ENCODE data around the gene CFDP1.

DNA sequence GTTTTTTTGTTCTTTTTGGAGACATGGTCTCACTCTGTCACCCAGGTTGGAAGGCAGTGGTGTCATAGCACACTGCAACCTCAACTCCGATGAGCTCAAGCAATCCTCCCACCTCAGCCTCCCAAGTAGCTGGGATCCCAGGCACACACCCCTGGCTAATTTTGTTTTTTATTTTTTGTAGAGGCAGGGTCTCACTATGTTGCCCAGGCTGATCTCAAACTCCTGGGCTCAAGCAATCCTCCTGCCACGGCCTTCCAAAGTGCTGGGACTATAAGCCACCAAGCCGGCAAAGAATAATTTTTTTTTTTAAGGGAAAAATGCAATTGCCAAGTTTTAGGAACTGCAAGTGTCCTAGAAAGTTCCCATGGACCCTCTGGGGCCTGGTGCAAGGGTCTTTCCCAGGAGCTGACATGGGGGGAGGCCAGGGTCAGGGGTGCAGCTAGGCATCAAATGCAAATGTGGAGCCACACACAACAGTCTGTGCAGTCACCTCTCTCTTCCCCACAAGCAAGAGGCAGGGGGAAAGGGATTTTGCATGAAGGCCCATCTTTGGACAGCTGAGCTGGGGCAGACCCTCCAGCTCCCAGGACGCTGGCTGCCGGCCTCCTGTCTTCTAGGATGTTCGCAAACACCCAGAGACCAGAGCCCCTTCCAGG is 161.7 kb downstream of the CFDP1 start:
- TF ChIP-seq, protein P1, sequence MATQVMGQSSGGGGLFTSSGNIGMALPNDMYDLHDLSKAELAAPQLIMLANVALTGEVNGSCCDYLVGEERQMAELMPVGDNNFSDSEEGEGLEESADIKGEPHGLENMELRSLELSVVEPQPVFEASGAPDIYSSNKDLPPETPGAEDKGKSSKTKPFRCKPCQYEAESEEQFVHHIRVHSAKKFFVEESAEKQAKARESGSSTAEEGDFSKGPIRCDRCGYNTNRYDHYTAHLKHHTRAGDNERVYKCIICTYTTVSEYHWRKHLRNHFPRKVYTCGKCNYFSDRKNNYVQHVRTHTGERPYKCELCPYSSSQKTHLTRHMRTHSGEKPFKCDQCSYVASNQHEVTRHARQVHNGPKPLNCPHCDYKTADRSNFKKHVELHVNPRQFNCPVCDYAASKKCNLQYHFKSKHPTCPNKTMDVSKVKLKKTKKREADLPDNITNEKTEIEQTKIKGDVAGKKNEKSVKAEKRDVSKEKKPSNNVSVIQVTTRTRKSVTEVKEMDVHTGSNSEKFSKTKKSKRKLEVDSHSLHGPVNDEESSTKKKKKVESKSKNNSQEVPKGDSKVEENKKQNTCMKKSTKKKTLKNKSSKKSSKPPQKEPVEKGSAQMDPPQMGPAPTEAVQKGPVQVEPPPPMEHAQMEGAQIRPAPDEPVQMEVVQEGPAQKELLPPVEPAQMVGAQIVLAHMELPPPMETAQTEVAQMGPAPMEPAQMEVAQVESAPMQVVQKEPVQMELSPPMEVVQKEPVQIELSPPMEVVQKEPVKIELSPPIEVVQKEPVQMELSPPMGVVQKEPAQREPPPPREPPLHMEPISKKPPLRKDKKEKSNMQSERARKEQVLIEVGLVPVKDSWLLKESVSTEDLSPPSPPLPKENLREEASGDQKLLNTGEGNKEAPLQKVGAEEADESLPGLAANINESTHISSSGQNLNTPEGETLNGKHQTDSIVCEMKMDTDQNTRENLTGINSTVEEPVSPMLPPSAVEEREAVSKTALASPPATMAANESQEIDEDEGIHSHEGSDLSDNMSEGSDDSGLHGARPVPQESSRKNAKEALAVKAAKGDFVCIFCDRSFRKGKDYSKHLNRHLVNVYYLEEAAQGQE (IDR thresholded peaks at IDR 0.05; ENCODE audit: insufficient read depth in 1 of 2, low read depth in 2 of 2, low read length in 2 of 2) = no peak
- TF ChIP-seq POLR2AphosphoS5 (IDR thresholded peaks at IDR 0.05; ENCODE audit: low read depth, low read length) = no peak
- TF ChIP-seq TAF1 (IDR thresholded peaks at IDR 0.05; ENCODE audit: borderline replicate concordance, insufficient read depth, low read length) = no peak

All from PFSK-1 (cell line).